ENCODE results near the gene RBM14. TPM values are rescaled to one million over a fixed set of nuclear protein-coding genes. Genes with fewer than 3 reads are reported as not detected.
"Not testable (repeated sequence)": the region's sequence is repeated elsewhere in the genome, so short reads cannot be mapped to it uniquely, and the experiment has no call there.

RBM14 gene
- total and polyA plus RNA-seq, 3 donors from 2014 or later, result 85.2 to 149 (median 146) TPM

DNA sequence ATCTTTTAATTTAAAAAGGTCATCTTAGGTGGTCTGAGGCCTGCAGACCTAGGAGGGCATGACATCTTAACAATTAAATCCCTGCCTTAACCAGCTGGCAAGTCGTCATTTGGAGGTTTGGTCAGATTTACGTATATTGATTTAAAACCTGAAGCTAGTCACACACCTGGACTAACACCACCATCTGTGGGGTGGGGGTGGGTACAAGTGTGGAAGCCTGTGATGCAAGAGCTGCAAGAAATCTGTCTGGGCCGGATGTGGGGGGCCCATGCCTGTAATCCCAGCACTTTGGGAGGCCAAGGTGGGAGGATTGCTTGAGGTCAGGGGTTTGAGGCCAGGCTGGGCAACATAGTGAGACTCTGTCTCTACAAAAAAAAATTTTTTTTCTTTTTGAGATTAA lies 35.2 kb upstream of the RBM14 start:
- WGBS, 2 donors, result 83 to 93% methylated on average over 3 of the region's 3 CpGs
- H3K27ac ChIP-seq, result no peak overlapping the region
- TF ChIP-seq, protein P1, sequence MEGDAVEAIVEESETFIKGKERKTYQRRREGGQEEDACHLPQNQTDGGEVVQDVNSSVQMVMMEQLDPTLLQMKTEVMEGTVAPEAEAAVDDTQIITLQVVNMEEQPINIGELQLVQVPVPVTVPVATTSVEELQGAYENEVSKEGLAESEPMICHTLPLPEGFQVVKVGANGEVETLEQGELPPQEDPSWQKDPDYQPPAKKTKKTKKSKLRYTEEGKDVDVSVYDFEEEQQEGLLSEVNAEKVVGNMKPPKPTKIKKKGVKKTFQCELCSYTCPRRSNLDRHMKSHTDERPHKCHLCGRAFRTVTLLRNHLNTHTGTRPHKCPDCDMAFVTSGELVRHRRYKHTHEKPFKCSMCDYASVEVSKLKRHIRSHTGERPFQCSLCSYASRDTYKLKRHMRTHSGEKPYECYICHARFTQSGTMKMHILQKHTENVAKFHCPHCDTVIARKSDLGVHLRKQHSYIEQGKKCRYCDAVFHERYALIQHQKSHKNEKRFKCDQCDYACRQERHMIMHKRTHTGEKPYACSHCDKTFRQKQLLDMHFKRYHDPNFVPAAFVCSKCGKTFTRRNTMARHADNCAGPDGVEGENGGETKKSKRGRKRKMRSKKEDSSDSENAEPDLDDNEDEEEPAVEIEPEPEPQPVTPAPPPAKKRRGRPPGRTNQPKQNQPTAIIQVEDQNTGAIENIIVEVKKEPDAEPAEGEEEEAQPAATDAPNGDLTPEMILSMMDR (IDR thresholded peaks at IDR 0.05), result no peak
- no peak for TF ChIP-seq POLR2A (IDR thresholded peaks at IDR 0.05)
- H3K9me3 ChIP-seq, result no peaks in the 10 kb centered on the region
- intact Hi-C loops (cut with DNase I; ENCODE audit: low total_unique reads), result no loop called here
- no peak for DNase-seq
- no peak overlapping the region for H3K4me3 ChIP-seq
- no peaks in the 10 kb centered on the region for H3K36me3 ChIP-seq (ENCODE audit: low read depth, missing control alignments)
- no peaks in the 10 kb centered on the region for H3K27me3 ChIP-seq
- H3K4me1 ChIP-seq, result peaks cover 6% of the 10 kb centered on the region

DNA sequence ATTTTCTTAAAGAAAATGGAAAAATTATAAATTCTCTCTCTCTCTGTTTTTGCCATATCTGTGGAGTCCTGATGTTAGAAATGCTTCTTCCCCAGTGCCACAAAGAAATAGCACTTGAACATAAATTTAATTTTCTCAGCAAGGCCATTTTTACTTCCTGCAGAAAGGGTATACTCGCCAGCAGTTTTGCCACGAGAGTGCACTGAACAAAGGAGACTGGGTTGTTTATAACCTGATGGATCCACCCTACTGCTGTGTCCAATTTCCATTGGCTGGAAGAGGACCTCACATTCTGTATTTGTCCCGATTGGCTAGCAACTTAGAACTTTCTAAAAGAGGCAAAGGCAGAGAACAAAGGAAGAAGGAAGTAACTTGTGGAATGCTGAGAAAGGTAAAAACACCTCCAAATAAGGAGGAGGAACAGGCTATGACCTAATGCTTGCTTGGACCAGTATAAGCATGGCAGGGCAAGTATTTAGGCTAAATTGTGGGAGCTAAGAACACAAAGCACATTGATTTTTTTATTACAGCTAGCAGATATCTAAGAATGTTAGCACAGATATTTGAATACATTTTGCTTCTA lies 33.8 kb upstream of the RBM14 start:
- H3K4me3 ChIP-seq; H3K27ac ChIP-seq; DNase-seq; H3K27me3 ChIP-seq; H3K36me3 ChIP-seq (ENCODE audit: low read depth, missing control alignments); intact Hi-C loops (cut with DNase I; ENCODE audit: low total_unique reads); H3K9me3 ChIP-seq; H3K4me1 ChIP-seq: not testable (repeated sequence)
- WGBS, 2 donors, result 76 to 82% methylated on average over 3 of the region's 3 CpGs

DNA sequence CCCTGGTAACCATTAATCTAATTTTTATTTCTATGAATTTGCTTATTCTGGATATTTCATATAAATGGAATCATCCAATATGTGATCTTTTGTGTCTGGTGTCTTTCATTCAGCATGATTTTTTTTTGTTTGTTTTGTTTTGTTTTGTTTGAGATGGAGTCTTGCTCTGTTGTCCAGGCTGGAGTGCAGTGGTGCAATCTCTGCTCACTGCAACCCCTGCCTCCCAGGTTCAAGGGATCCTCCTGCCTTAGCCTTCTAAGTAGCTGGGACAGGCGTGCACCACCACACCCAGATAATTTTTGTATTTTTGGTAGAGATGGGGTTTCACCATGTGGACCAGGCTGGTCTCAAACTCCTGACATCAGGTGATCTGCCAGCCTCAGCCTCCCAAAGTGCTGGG lies 31.0 kb upstream of the RBM14 start:
- H3K36me3 ChIP-seq (ENCODE audit: low read depth, missing control alignments); H3K4me1 ChIP-seq; H3K27me3 ChIP-seq; H3K9me3 ChIP-seq; DNase-seq; H3K27ac ChIP-seq; intact Hi-C loops (cut with DNase I; ENCODE audit: low total_unique reads); H3K4me3 ChIP-seq: not testable (repeated sequence)
- WGBS, 2 donors, result 67 to 96% methylated on average over 1 of the region's 1 CpG

DNA sequence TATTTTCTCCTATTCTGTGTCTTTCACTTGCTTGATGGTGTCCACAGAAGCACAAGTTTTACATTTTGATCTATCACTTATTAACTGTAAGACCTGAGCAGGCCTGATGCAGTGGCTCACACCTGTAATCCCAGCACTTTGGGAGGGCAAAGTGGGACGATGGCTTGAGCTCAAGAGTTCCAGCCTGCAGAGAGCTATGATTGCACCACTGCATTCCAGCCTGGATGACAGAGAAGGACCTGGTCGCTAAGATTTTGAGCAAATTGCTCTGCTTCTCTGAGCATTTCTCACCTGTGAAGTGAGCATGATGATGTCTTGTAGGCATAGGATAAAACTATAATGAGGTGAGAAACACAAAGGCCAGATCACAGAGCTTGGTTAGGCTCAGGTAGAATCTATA lies 30.3 kb upstream of the RBM14 start:
- H3K9me3 ChIP-seq, result no peaks in the 10 kb centered on the region
- H3K4me3 ChIP-seq, result no peak overlapping the region
- no peak overlapping the region for H3K27ac ChIP-seq
- no peak for DNase-seq
- no peaks in the 10 kb centered on the region for H3K27me3 ChIP-seq
- WGBS, 2 donors, result 59 to 75% methylated on average over 2 of the region's 2 CpGs
- no peak for TF ChIP-seq POLR2A (IDR thresholded peaks at IDR 0.05)
- TF ChIP-seq, protein P1 (IDR thresholded peaks at IDR 0.05), result no peak
- intact Hi-C loops (cut with DNase I; ENCODE audit: low total_unique reads), result no loop called here
- no peaks in the 10 kb centered on the region for H3K4me1 ChIP-seq
- no peaks in the 10 kb centered on the region for H3K36me3 ChIP-seq (ENCODE audit: low read depth, missing control alignments)

DNA sequence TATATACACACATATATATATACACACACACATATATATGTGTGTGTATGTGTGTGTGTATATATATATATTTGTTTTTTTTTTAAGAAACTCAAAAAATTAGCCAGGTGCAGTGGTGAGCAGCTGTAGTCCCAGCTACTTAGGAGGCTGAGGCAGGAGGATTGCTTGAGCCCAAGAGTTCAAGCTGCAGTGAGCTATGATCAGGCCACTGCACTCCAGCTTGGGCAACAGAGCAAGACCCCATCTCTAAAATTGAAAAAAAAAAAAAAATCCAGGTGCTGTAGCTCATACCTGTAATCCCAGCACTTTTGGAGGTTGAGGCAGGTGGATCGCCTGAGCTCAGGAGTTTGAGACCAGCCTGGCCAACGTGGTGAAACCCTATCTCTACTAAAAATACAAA lies 27.1 kb upstream of the RBM14 start:
- DNase-seq; H3K36me3 ChIP-seq (ENCODE audit: low read depth, missing control alignments); H3K4me3 ChIP-seq; H3K4me1 ChIP-seq; intact Hi-C loops (cut with DNase I; ENCODE audit: low total_unique reads); H3K27ac ChIP-seq; H3K9me3 ChIP-seq; H3K27me3 ChIP-seq: not testable (repeated sequence)
- 76 to 92% methylated on average over 2 of the region's 2 CpGs for WGBS, 2 donors

DNA sequence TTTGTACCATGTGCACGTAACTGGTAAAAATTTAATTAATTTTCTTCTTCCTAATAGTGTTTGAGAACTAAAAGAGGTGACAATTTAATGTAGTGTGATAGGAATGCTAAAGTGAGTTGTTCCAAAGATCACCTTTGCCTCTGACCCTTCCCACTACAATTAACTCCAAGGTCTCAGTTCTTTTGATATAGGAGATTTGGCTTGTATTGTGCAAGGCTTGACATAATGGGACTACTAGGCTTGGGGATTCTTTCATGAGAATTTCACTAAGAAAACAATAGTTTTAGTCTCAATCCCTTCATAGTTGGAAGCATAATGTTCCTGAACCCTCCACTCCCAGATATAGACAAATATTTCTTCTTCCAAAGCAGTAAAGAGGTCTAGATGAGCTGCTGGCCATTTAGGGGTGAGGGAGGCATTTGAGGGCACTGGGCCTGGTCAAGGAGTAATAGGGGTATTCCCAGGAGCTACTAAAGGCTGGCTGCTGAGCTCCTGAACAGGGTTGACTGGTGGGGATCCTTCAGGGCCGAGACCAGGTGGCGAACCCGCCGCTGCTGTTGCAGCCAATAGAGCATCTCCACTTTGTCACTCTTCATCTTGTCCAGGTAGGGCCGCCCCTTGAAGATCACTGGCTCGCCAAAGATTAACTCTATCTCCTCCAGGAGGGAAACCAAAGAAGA lies 26.3 kb upstream of the RBM14 start:
- intact Hi-C loops (cut with DNase I; ENCODE audit: low total_unique reads), result no loop called here
- no peak for DNase-seq
- no peaks in the 10 kb centered on the region for H3K27me3 ChIP-seq
- no peaks in the 10 kb centered on the region for H3K36me3 ChIP-seq (ENCODE audit: low read depth, missing control alignments)
- H3K4me1 ChIP-seq, result peaks cover 16% of the 10 kb centered on the region
- no peaks in the 10 kb centered on the region for H3K9me3 ChIP-seq
- TF ChIP-seq, protein P1 (IDR thresholded peaks at IDR 0.05), result no peak
- no peak for TF ChIP-seq POLR2A (IDR thresholded peaks at IDR 0.05)
- WGBS, 2 donors, result 94 to 98% methylated on average over 6 to 7 of the region's 7 CpGs
- H3K4me3 ChIP-seq, result no peak overlapping the region
- no peak overlapping the region for H3K27ac ChIP-seq

All from testis (tissue), 3 donors.